Breast epithelium (tissue), 3 donors: Measurements from ENCODE around the gene PCSK4.

Experiments used
- POLR2A ChIP-seq: fragments of 450-650 bp; IDR thresholded peaks from one replicate; pipeline ENCODE4 v1.6.1; 2016; ENCODE audit warnings: antibody characterized with exemption, mild to moderate bottlenecking, moderate library complexity
- POLR2AphosphoS5 ChIP-seq, 3 donors: sonication (generic); formaldehyde crosslinking; IDR thresholded peaks; one replicate each; pipeline ENCODE4 v1.6.1; 2017; ENCODE audit warnings: antibody characterized with exemption in 3 of 3
- TF ChIP-seq, protein P1 (sequence below), 3 donors: fragments of 450-650 bp; IDR thresholded peaks; one replicate each; pipeline ENCODE4 v1.5.1; 2016 to 2017; ENCODE audit warnings: antibody characterized with exemption in 3 of 3, mild to moderate bottlenecking in 3 of 3, moderate library complexity in 3 of 3

DNA sequence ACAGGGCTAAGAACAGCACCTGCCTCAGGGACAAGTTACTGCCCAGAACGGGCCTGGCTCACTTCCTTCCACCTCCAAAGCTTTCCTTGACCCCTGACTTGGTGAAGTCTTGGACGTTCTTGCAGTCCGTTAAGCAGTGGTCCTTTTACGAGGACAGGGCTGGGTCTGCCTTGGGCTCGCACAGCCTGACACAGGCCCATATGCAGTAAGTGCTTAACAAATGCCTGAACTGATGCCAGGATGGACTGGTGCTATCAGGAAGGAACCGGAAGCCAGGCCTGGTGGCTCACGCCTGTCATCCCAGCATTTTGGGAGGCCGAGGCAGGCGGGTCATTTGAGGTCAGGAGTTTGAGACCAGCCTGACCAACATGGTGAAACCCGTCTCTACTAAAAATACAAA, 31.9 kb upstream of the PCSK4 start:
- TF ChIP-seq POLR2A (no peak), POLR2AphosphoS5 (IDR thresholded peaks at IDR 0.05) (no peak)
- TF ChIP-seq, protein P1, sequence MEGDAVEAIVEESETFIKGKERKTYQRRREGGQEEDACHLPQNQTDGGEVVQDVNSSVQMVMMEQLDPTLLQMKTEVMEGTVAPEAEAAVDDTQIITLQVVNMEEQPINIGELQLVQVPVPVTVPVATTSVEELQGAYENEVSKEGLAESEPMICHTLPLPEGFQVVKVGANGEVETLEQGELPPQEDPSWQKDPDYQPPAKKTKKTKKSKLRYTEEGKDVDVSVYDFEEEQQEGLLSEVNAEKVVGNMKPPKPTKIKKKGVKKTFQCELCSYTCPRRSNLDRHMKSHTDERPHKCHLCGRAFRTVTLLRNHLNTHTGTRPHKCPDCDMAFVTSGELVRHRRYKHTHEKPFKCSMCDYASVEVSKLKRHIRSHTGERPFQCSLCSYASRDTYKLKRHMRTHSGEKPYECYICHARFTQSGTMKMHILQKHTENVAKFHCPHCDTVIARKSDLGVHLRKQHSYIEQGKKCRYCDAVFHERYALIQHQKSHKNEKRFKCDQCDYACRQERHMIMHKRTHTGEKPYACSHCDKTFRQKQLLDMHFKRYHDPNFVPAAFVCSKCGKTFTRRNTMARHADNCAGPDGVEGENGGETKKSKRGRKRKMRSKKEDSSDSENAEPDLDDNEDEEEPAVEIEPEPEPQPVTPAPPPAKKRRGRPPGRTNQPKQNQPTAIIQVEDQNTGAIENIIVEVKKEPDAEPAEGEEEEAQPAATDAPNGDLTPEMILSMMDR (IDR thresholded peaks at IDR 0.05) = no peak
